ENCODE data around the gene ADAMTS18.

DNA sequence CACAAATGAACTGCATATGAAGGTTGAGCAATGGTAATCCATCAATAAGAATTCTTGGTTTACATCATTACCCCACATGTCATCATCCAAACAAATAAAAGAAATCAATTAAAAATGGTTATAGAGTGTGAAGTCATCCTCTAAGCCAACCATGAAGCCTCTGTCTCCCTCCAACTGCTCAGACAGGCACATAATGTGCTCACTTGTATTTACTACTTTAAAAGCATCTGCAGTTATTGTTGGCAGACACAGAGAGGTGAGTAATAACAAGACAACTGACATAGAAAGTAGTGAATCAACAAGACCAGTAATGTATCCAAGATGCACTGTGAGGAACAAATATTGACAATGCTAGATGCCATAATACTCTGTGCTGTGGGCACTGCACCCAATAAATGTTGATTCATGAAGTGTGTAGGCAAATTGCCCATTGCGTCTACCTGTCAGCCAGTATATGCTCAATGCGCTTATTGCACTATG is 20.0 kb downstream of the ADAMTS18 start:
- TF ChIP-seq, protein P1, sequence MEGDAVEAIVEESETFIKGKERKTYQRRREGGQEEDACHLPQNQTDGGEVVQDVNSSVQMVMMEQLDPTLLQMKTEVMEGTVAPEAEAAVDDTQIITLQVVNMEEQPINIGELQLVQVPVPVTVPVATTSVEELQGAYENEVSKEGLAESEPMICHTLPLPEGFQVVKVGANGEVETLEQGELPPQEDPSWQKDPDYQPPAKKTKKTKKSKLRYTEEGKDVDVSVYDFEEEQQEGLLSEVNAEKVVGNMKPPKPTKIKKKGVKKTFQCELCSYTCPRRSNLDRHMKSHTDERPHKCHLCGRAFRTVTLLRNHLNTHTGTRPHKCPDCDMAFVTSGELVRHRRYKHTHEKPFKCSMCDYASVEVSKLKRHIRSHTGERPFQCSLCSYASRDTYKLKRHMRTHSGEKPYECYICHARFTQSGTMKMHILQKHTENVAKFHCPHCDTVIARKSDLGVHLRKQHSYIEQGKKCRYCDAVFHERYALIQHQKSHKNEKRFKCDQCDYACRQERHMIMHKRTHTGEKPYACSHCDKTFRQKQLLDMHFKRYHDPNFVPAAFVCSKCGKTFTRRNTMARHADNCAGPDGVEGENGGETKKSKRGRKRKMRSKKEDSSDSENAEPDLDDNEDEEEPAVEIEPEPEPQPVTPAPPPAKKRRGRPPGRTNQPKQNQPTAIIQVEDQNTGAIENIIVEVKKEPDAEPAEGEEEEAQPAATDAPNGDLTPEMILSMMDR (IDR thresholded peaks at IDR 0.05), result no peak
- TF ChIP-seq POLR2A (IDR thresholded peaks at IDR 0.05; ENCODE audit: low read length), result no peak
